Smooth muscle cell (in vitro differentiated cells): ENCODE results near the gene EMX1. TPM values are rescaled to one million over a fixed set of nuclear protein-coding genes. Genes with fewer than 3 reads are reported as not detected.

Experiments used
- DNase-seq: peaks from one replicate; lab custom pipeline; 2025; ENCODE audit not compliant: unreplicated experiment; lab: John Stamatoyannopoulos, UW
- H2AFZ ChIP-seq: fragments of 200-600 bp; sonication (generic); 2 replicates; pipeline ENCODE4 v1.6.0; 2016; ENCODE audit warnings: antibody characterized with exemption, low read depth, mild to moderate bottlenecking
- H3F3A ChIP-seq: fragments of 200-600 bp; sonication (generic); 2 replicates; pipeline ENCODE4 v1.6.0; 2017; ENCODE audit warnings: antibody characterized with exemption, low read depth
- H3K27ac ChIP-seq: fragments of 200-600 bp; sonication (generic); 2 replicates; pipeline ENCODE4 v1.5.1; 2016; ENCODE audit warnings: low read depth, mild to moderate bottlenecking
- H3K27me3 ChIP-seq: fragments of 200-600 bp; sonication (generic); 2 replicates; pipeline ENCODE4 v1.6.1; 2016; ENCODE audit warnings: low read depth, mild to moderate bottlenecking
- H3K36me3 ChIP-seq: fragments of 200-600 bp; sonication (generic); 2 replicates; pipeline ENCODE4 v1.5.1; 2016; ENCODE audit warnings: low read depth
- H3K4me1 ChIP-seq: fragments of 200-600 bp; sonication (generic); 2 replicates; pipeline ENCODE4 v1.5.1; 2016; ENCODE audit warnings: low read depth
- H3K4me2 ChIP-seq: fragments of 200-600 bp; sonication (generic); 2 replicates; pipeline ENCODE4 v1.6.0; 2016; ENCODE audit warnings: mild to moderate bottlenecking
- H3K4me3 ChIP-seq: fragments of 200-600 bp; sonication (generic); 2 replicates; pipeline ENCODE4 v1.5.1; 2016; ENCODE audit warnings: mild to moderate bottlenecking
- H3K79me2 ChIP-seq: fragments of 200-600 bp; sonication (generic); 2 replicates; pipeline ENCODE4 v1.6.0; 2016; ENCODE audit warnings: low read depth, mild to moderate bottlenecking
- H3K9ac ChIP-seq: fragments of 200-600 bp; sonication (generic); 2 replicates; pipeline ENCODE4 v1.6.0; 2016; ENCODE audit warnings: low read depth
- H3K9me3 ChIP-seq: fragments of 200-600 bp; sonication (generic); replicated peaks from 2 replicates; pipeline ENCODE4 v1.5.1; 2016; ENCODE audit warnings: low read depth
- H4K20me1 ChIP-seq: fragments of 200-600 bp; sonication (generic); 2 replicates; pipeline ENCODE4 v1.6.0; 2016; ENCODE audit warnings: low read depth
- WGBS: methylation state at CpG from one replicate; pipeline ENCODE4 v1.1.7; 2016; ENCODE audit warnings: low lambda C conversion rate; 5-methylcytosine and 5-hydroxymethylcytosine counted together
- polyA plus RNA-seq: library from polyadenylated mRNA; unstranded; fragments of >200 nt; fragmentation: Nextera tagmentation; extraction: Ambion mirVana; gene quantifications from 2 replicates; pipeline ENCODE4 v1.2.1, GENCODE V29; 2016
- total RNA-seq: library from RNA; depleted of rRNA; stranded (reverse); fragments of >200 nt; gene quantifications from 2 replicates; pipeline ENCODE4 v1.2.3, GENCODE V29; 2014
- TF ChIP-seq, protein P1 (sequence below): fragments of 200-600 bp; sonication (generic); IDR thresholded peaks from 2 replicates; pipeline ENCODE4 v1.5.1; 2017; ENCODE audit warnings: borderline replicate concordance, mild to moderate bottlenecking, antibody characterized with exemption; ENCODE audit not compliant: insufficient read depth, poor library complexity, severe bottlenecking

The EMX1 gene
- total and polyA plus RNA-seq, 2 experiments from 2014 or later: not detected

DNA sequence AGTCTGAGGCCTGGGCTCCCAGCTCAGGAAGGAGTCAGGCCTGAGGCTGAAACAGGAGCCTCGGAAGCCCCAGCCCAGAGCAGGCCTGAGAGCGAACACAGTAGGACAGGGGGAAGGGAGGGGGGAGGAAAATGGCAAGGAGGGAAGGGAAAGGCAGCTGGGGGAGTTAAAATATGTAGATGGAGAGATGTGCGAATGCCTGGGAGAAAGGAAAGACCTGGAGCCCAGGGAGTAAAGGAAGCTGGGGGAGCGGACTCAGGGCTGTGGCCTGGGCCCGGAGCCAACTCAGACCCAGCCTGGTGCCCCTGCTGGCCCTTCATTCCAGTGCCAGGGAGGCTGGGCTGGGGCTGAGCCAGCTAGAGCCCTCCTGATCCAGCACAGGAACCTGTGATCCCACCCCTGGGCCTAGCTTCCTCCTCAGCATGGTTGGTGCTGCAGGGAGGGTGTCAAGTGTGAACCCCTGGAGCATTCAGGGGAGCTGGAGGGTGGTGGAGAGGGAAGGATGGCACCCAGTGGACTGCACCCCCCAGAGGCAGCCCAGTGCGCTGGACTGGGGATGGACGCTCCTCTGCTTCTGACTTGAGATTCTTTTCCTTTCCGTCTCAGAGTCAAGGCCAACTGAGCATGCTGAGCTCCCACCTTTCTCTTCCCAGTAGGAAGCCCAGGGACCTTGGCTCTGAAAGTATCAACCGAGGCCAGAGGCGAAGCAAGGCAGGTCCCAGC, 46.3 kb downstream of the EMX1 start:
- Histone ChIP-seq H4K20me1 (no peaks in the 10 kb centered on the region), H3K4me3 (no peak overlapping the region)
- WGBS: 76% methylated on average over 10 of the region's 10 CpGs

DNA sequence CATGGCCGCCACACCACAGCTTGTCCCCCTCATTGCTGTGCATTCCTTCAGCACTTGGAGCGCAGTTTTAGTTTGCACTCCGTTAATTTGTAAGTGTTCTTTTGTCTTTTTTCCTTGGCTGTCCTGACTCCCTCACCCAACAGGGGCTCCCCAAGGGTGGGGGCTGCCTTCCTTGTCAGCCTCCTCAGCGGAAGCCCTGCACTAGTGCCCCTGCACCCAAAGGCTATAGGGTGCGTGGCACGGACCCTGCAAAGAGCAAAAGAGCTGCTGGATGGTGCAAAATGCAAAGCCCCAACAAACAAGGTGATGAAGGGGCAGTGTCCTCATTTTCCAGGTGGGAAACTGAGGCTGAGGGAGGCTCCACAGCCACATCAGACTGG, 46.8 kb downstream of the EMX1 start:
- H3K9me3 ChIP-seq: no peaks in the 10 kb centered on the region
- H3K27me3 ChIP-seq: no peaks in the 10 kb centered on the region
- H3K79me2 ChIP-seq: no peaks in the 10 kb centered on the region
- no peaks in the 10 kb centered on the region for H3K36me3 ChIP-seq
- 91% methylated on average over 6 of the region's 6 CpGs for WGBS
- H3K4me2 ChIP-seq: no peak overlapping the region
- TF ChIP-seq, protein P1, sequence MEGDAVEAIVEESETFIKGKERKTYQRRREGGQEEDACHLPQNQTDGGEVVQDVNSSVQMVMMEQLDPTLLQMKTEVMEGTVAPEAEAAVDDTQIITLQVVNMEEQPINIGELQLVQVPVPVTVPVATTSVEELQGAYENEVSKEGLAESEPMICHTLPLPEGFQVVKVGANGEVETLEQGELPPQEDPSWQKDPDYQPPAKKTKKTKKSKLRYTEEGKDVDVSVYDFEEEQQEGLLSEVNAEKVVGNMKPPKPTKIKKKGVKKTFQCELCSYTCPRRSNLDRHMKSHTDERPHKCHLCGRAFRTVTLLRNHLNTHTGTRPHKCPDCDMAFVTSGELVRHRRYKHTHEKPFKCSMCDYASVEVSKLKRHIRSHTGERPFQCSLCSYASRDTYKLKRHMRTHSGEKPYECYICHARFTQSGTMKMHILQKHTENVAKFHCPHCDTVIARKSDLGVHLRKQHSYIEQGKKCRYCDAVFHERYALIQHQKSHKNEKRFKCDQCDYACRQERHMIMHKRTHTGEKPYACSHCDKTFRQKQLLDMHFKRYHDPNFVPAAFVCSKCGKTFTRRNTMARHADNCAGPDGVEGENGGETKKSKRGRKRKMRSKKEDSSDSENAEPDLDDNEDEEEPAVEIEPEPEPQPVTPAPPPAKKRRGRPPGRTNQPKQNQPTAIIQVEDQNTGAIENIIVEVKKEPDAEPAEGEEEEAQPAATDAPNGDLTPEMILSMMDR: no peak
- no peak for DNase-seq
- H3K27ac ChIP-seq: no peak overlapping the region
- no peak overlapping the region for H3K9ac ChIP-seq
- no peak overlapping the region for H3K4me3 ChIP-seq
- H2AFZ ChIP-seq: no peak overlapping the region
- no peaks in the 10 kb centered on the region for H3K4me1 ChIP-seq
- no peaks in the 10 kb centered on the region for H3F3A ChIP-seq
- H4K20me1 ChIP-seq: no peaks in the 10 kb centered on the region

More for the DNA sequence above, 46.3 kb downstream of the EMX1 start:
- DNase-seq: no peak
- H3F3A ChIP-seq: no peaks in the 10 kb centered on the region
- TF ChIP-seq, protein P1: no peak
- H3K27ac ChIP-seq: no peak overlapping the region
- H3K4me2 ChIP-seq: no peak overlapping the region
- no peaks in the 10 kb centered on the region for H3K36me3 ChIP-seq
- H3K27me3 ChIP-seq: no peaks in the 10 kb centered on the region
- H3K4me1 ChIP-seq: no peaks in the 10 kb centered on the region
- H3K79me2 ChIP-seq: no peaks in the 10 kb centered on the region
- H2AFZ ChIP-seq: no peak overlapping the region
- no peak overlapping the region for H3K9ac ChIP-seq
- H3K9me3 ChIP-seq: no peaks in the 10 kb centered on the region

DNA sequence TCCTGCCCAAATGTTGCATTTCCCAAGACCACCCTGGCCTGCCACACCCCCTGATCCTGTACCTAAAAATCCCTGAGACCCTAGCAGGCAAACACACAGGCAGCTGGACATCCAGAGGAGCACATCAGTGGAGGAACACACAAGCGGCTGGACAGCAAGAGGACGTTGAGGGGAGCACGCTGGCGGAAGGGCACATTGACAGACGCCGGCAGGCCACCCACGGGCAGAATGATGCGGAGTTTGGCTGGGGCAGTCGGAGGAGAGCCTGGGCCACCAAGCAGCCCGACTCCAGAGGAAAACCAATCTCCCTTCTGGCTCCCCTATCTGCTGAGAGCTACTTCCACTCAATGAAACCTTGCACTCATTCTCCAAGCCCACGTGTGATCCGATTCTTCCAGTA, 47.7 kb downstream of the EMX1 start:
- Histone ChIP-seq H3F3A (no peaks in the 10 kb centered on the region), H3K4me1 (no peaks in the 10 kb centered on the region), H3K4me3 (no peak overlapping the region), H3K9ac (no peak overlapping the region), H3K79me2 (no peaks in the 10 kb centered on the region), H4K20me1 (no peaks in the 10 kb centered on the region), H3K27me3 (no peaks in the 10 kb centered on the region), H3K9me3 (no peaks in the 10 kb centered on the region), H3K27ac (no peak overlapping the region), H2AFZ (no peak overlapping the region), H3K4me2 (no peak overlapping the region), H3K36me3 (no peaks in the 10 kb centered on the region)
- no peak for DNase-seq
- TF ChIP-seq, protein P1: no peak
- WGBS: 85% methylated on average over 10 of the region's 12 CpGs

DNA sequence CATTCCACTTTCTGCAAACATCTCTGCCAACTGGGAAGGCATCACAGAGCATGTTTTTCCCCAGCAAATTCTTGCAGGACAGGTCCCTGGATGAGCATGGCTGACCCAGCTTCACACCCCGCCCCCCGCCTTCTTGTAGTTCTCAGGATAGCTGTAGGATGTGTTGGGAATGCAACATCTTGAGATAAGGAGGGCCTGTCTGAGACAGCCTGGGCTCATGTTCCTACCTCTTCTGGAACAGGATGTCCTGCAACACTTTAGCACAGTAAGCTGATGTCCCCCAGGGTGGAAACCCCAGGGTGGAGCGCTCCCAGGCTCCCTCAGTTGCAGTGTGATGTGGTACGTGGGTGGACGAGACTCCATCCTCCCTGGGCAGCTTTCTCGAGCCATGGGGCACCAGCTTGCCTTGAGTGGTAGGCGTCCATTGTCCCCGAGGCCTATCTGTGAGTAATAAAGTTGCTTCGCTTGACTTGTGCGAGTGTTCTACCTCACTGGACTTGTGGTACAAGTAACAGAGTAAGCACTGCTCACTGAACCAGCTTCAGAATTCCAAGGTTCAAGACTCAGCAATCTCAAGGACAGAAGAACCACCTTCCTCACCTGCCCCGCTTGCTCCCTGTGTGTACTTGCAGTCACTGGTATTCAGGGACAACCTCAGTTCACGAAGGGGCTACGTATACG, 48.6 kb downstream of the EMX1 start:
- Histone ChIP-seq H3K4me3 (no peak overlapping the region), H3K9me3 (no peaks in the 10 kb centered on the region), H3K36me3 (no peaks in the 10 kb centered on the region), H4K20me1 (no peaks in the 10 kb centered on the region), H3F3A (no peaks in the 10 kb centered on the region), H3K27me3 (no peaks in the 10 kb centered on the region), H3K27ac (no peak overlapping the region), H2AFZ (no peak overlapping the region), H3K4me2 (no peak overlapping the region), H3K9ac (no peak overlapping the region), H3K4me1 (no peaks in the 10 kb centered on the region), H3K79me2 (no peaks in the 10 kb centered on the region)
- TF ChIP-seq, protein P1: no peak
- WGBS: 90% methylated on average over 14 of the region's 14 CpGs
- DNase-seq: no peak
